ENCODE data around the gene GDF10. TPM values are rescaled to one million over a fixed set of nuclear protein-coding genes. Genes with fewer than 3 reads are reported as not detected.
A peak's percentile ranks its signal among the peaks of the same experiment; 100 is the strongest.

The GDF10 gene
- total RNA-seq, 2 experiments from 2014 or later: 0.30 to 0.32 TPM

DNA sequence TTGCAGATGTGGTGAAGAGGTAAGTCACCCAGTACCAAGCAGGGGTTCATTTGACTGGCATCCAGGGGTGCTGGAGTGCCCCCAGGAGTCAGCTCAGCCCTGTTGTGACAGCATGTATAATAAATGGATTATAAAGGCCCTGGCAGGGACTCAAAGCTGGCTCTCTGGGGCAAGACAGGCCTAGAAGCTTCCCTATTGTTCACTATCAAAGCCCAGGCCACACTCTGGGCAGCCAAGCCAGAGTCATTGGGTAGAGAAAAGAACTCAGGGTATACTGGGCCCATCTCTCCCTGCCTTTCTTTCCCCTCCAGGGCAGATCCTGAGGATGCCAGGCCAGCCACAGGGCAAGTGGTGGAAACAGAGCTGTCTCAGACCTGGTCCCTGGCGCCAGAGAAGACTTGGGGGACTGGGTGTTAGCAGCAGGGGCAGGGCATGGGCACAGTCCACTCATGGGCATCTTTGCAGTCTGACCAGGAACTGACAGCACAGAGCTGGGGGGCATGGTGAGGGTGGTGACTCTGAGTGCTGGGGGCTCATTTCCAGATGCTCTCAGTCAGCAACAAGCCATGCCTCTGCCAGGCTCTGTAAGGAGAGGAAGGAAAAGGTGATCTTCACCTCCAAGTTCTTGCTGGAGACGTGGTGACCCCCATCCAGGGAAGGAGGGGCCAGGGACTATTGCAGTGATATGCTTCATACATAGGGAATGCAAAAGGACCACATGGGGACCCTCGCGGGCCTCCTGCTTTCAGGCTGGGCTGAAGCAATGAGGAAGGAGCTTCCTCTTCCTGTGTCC lies 59.8 kb downstream of the GDF10 start:
- Mint-ChIP-seq H3K27me3 (peaks cover 2% of the 10 kb centered on the region), H3K36me3 (ENCODE audit: low read depth) (no peaks in the 10 kb centered on the region), H3K4me1 (no peaks in the 10 kb centered on the region), H3K4me3 (no peak overlapping the region), H3K9me3 (ENCODE audit: low read depth) (no peaks in the 10 kb centered on the region), H3K27ac (no peak overlapping the region)
- DNase-seq (no peak), ATAC-seq (no peak)
- ChIA-PET POLR2A (no interaction called here), CTCF (interaction anchor here (1.0 kb wide), 1 partner anchor 18 kb away, joined by 3 read pairs; no protein-coding TSS in a partner anchor)
- intact Hi-C loops (cut with DNase I, micrococcal nuclease): no loop called here

DNA sequence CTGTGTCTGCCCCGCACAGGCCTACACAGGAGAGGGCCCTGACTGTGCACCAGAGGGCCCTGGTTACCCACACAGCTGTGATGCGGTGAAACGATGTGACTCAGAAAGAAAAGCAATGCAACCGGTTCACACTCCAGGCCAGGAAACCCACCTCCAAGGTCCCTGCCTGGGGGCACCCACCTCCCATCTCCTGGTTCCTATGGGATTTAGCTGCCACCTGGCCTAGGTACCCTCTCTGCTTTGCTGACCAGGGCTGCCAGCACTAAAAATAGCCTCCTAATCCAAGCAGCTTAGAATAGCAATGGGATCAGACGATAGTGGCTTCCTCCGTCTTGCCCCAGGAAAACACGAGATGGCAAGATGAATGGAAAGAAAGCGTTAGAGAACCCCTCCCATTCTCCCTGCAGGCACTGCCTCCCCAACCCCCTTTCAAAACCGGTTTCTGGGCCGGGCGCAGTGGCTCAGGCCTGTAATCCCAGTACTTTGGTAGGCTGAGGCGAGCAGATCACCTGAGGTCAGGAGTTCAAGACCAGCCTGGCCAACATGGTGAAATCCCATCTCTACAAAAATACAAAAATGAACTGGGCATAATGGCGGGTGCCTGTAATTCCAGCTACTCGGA lies 60.5 kb downstream of the GDF10 start:
- Mint-ChIP-seq H3K9me3 (ENCODE audit: low read depth) (no peaks in the 10 kb centered on the region), H3K4me3 (no peak overlapping the region), H3K27ac (no peak overlapping the region), H3K27me3 (peaks cover 2% of the 10 kb centered on the region), H3K36me3 (ENCODE audit: low read depth) (no peaks in the 10 kb centered on the region), H3K4me1 (no peaks in the 10 kb centered on the region)
- ATAC-seq: no peak
- intact Hi-C loops (cut with DNase I, micrococcal nuclease): no loop called here
- CTCF ChIA-PET: interaction anchor here (1.0 to 1.5 kb wide), 3 partner anchors 12 to 20 kb away, joined by 3 to 6 read pairs (median 3); no protein-coding TSS in a partner anchor
- DNase-seq: no peak
- POLR2A ChIA-PET: no interaction called here

DNA sequence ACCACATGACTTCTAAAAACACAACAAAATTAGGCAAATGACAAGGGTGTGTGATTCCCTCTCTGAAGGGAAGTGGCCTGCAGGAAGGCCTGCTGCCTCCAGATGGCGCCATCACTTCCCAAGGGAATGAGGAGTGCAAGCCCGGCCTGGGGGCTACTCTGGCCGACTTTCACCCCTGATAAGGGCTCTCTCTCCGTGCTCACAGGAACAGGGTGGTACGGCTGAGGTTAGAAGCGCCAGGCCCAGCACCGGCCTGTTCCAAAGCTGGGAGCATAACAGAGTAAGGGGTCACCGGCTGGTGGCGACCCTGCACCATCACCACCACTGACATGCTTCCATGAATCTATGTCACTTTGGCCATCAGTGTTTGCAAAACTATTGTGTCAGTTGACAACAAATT lies 61.3 kb downstream of the GDF10 start:
- DNase-seq (peak; percentile 65), ATAC-seq (no peak)
- Mint-ChIP-seq H3K4me3 (no peak overlapping the region), H3K4me1 (no peaks in the 10 kb centered on the region), H3K27me3 (peaks cover 2% of the 10 kb centered on the region), H3K27ac (no peak overlapping the region), H3K9me3 (ENCODE audit: low read depth) (no peaks in the 10 kb centered on the region), H3K36me3 (ENCODE audit: low read depth) (no peaks in the 10 kb centered on the region)
- ChIA-PET POLR2A (no interaction called here), CTCF (interaction anchor here (0.7 to 1.5 kb wide), 7 partner anchors 8 to 268 kb away, joined by 3 to 6 read pairs (median 3); no protein-coding TSS in a partner anchor)
- intact Hi-C loops (cut with DNase I, micrococcal nuclease): no loop called here

DNA sequence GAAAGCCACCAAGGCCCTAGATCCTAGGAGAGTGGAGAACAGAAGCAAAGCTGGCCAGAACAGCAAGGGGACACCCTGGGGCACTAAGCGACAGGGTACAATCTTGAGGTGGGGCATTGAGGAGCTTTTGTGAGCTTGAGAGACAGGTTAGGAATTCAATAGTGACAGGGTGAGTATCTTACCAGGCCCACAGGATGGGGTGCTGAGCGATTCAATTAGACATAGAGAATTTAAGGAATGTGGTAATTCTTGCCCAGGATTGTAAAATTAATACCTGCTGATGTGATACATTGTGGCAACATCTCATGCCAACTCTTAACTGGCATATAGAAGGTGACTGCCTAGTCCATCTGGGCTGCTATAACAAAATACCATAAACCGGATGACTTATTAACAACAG lies 62.2 kb downstream of the GDF10 start:
- H3K9me3 Mint-ChIP-seq (ENCODE audit: low read depth): no peaks in the 10 kb centered on the region
- no peaks in the 10 kb centered on the region for H3K4me1 Mint-ChIP-seq
- H3K27me3 Mint-ChIP-seq: peaks cover 2% of the 10 kb centered on the region
- H3K36me3 Mint-ChIP-seq (ENCODE audit: low read depth): no peaks in the 10 kb centered on the region
- ChIA-PET POLR2A (no interaction called here), CTCF (interaction anchor here (0.8 to 1.2 kb wide), 5 partner anchors 9 to 314 kb away, joined by 3 read pairs; no protein-coding TSS in a partner anchor)
- no peak overlapping the region for H3K4me3 Mint-ChIP-seq
- DNase-seq (no peak), ATAC-seq (no peak)
- H3K27ac Mint-ChIP-seq: no peak overlapping the region
- intact Hi-C loops (cut with DNase I, micrococcal nuclease): no loop called here

Other genes with a start within 250 kb of the GDF10 start
- not detected for gene GDF2, start 22.3 kb downstream of the GDF10 start, total RNA-seq
- gene RBP3, start 48.2 kb downstream of the GDF10 start, total RNA-seq: not detected
- gene ZNF488, start 84.1 kb downstream of the GDF10 start, total RNA-seq: under 1 TPM; 0.70 to 0.75 TPM
- not detected for gene ANXA8, start 183.9 kb downstream of the GDF10 start, total RNA-seq
- not detected for gene FAM25G, start 191.5 kb downstream of the GDF10 start, total RNA-seq
- gene AGAP9, start 223.4 kb downstream of the GDF10 start, total RNA-seq: 1 to 10 TPM; 3.7 to 4.1 TPM

All from activated CD4-positive, alpha-beta T cell treated with anti-CD3 and anti-CD28 coated beads for 36 hours (primary cell).